Caco-2 (cell line): ENCODE data around the gene KRT77. TPM values are rescaled to one million over a fixed set of nuclear protein-coding genes. Genes with fewer than 3 reads are reported as not detected.

Source experiments
- BruUV-seq: library from RNA; stranded (reverse); fragments of 400-500 nt; replicated peaks from 2 replicates; lab custom pipeline; 2021; lab: Mats Ljungman, UMichigan
- CTCF ChIA-PET: fragments of 300-600 bp; sonication (Branson Sonifier 250); formaldehyde crosslinking; loops from one replicate; lab custom pipeline; 2022; ENCODE audit warnings: antibody characterized with exemption; lab: Charles Lee
- POLR2A ChIA-PET: fragments of 300-600 bp; sonication (Branson Sonifier 250); formaldehyde crosslinking; loops from one replicate; lab custom pipeline; 2022; ENCODE audit warnings: antibody characterized with exemption; lab: Charles Lee
- DNase-seq, 2 experiments: peaks; one replicate each; pipeline versions ENCODE4 v3.0.0 to v3.0.0-alpha.2; 2020 to 2022
- H3K27me3 ChIP-seq: replicated peaks from 2 replicates; pipeline ENCODE4 v1.6.0; 2011; ENCODE audit warnings: low read length; ENCODE audit not compliant: control insufficient read depth, insufficient read depth
- H3K36me3 ChIP-seq: 2 replicates; pipeline ENCODE4 v1.5.1; 2011; ENCODE audit warnings: low read length; ENCODE audit not compliant: control insufficient read depth, insufficient read depth
- H3K4me1 ChIP-seq: fragments of 250-450 bp; sonication (Bioruptor Pico); 2 replicates; pipeline ENCODE4 v1.5.1; 2020; ENCODE audit warnings: mild to moderate bottlenecking
- H3K4me3 ChIP-seq: 2 replicates; pipeline ENCODE4 v1.5.1; 2011; ENCODE audit warnings: low read depth, mild to moderate bottlenecking, control low read depth, low read length
- H3K9me3 ChIP-seq: fragments of 250-450 bp; sonication (Bioruptor Pico); 2 replicates; pipeline ENCODE4 v1.5.1; 2020; ENCODE audit warnings: mild to moderate bottlenecking, moderate library complexity
- H3K27ac Mint-ChIP-seq: one replicate; pipeline ENCODE4 v1.8.0; 2022; ENCODE audit warnings: mixed read lengths; ENCODE audit not compliant: unreplicated experiment
- H3K27me3 Mint-ChIP-seq: one replicate; pipeline ENCODE4 v1.8.0; 2022; ENCODE audit warnings: mixed read lengths; ENCODE audit not compliant: insufficient read depth, unreplicated experiment
- H3K36me3 Mint-ChIP-seq: one replicate; pipeline ENCODE4 v1.8.0; 2022; ENCODE audit warnings: mild to moderate bottlenecking, mixed read lengths; ENCODE audit not compliant: insufficient read depth, unreplicated experiment
- H3K4me1 Mint-ChIP-seq: one replicate; pipeline ENCODE4 v1.8.0; 2022; ENCODE audit warnings: low read depth, mixed read lengths; ENCODE audit not compliant: unreplicated experiment
- H3K4me3 Mint-ChIP-seq: one replicate; pipeline ENCODE4 v1.8.0; 2022; ENCODE audit warnings: mild to moderate bottlenecking, moderate library complexity, mixed read lengths; ENCODE audit not compliant: unreplicated experiment
- H3K9me3 Mint-ChIP-seq: one replicate; pipeline ENCODE4 v1.8.0; 2022; ENCODE audit warnings: mixed read lengths; ENCODE audit not compliant: unreplicated experiment
- CTCF ChIP-seq, 2 experiments: fragments of 200-600 bp in 1 of 2; IDR thresholded peaks; 1 replicate in 1 of 2; 2 replicates in 1 of 2; pipeline versions ENCODE4 v1.5.1 to v1.8.0; 2011 to 2022; ENCODE audit warnings: antibody characterized with exemption in 1 of 2, control low read depth in 1 of 2, inconsistent platforms in 1 of 2, low read depth in 1 of 2, low read length in 1 of 2, mild to moderate bottlenecking in 1 of 2, moderate library complexity in 1 of 2; ENCODE audit not compliant: insufficient read depth in 1 of 2, severe bottlenecking in 1 of 2, unreplicated experiment in 1 of 2
- intact Hi-C: fragments of 100-400 bp; cut with micrococcal nuclease; formaldehyde crosslinking; loops from one replicate; pipeline ENCODE4 v1.10.0; 2022; ENCODE audit not compliant: unreplicated experiment
- total RNA-seq: library from RNA; stranded (reverse); gene quantifications from 2 replicates; pipeline ENCODE4 v1.2.3, GENCODE V29; 2022

Gene KRT77
- total RNA-seq, 1 experiment from 2014 or later, result not detected

GRCh38 chr12:52744493-52745156 lies 41.3 kb upstream of the KRT77 start:
- Histone ChIP-seq H3K4me3 (no peak overlapping the region), H3K4me1 (no peaks in the 10 kb centered on the region), H3K9me3 (no peaks in the 10 kb centered on the region), H3K27me3 (no peaks in the 10 kb centered on the region; the same call in 1 of the 2 replicates), H3K36me3 (no peaks in the 10 kb centered on the region)
- intact Hi-C loops, result no loop called here
- BruUV-seq, result no TSS peak
- POLR2A ChIA-PET, result no interaction called here
- no peak overlapping the region for H3K4me3 Mint-ChIP-seq
- CTCF ChIA-PET, result no interaction called here
- H3K27me3 Mint-ChIP-seq, result peaks cover 23% of the 10 kb centered on the region
- H3K27ac Mint-ChIP-seq, result no peak overlapping the region
- no peak for DNase-seq
- H3K36me3 Mint-ChIP-seq, result no peaks in the 10 kb centered on the region
- no peaks in the 10 kb centered on the region for H3K4me1 Mint-ChIP-seq
- no peak for TF ChIP-seq CTCF (IDR thresholded peaks at IDR 0.05; ENCODE audit: insufficient read depth in 1 of 2, low read depth in 1 of 2, low read length in 1 of 2, severe bottlenecking in 1 of 2, unreplicated experiment in 1 of 2)
- no peaks in the 10 kb centered on the region for H3K9me3 Mint-ChIP-seq

- H3K4me3 ChIP-seq, result no peak overlapping the region
- no peak for TF ChIP-seq CTCF (IDR thresholded peaks at IDR 0.05; ENCODE audit: insufficient read depth in 1 of 2, low read depth in 1 of 2, low read length in 1 of 2, severe bottlenecking in 1 of 2, unreplicated experiment in 1 of 2)
- Mint-ChIP-seq H3K4me1 (no peaks in the 10 kb centered on the region), H3K9me3 (no peaks in the 10 kb centered on the region), H3K27me3 (peaks cover 12% of the 10 kb centered on the region), H3K4me3 (no peak overlapping the region), H3K36me3 (no peaks in the 10 kb centered on the region), H3K27ac (no peak overlapping the region)
- no peaks in the 10 kb centered on the region for H3K4me1 ChIP-seq
- DNase-seq, result no peak
- no TSS peak for BruUV-seq
- H3K9me3 ChIP-seq, result no peaks in the 10 kb centered on the region
- CTCF ChIA-PET, result no interaction called here
- POLR2A ChIA-PET, result interaction anchor here (0.6 kb wide), 1 partner anchor 280 kb away, joined by 3 read pairs; no protein-coding TSS in a partner anchor
- H3K27me3 ChIP-seq, result no peaks in the 10 kb centered on the region
- intact Hi-C loops, result no loop called here
- no peaks in the 10 kb centered on the region for H3K36me3 ChIP-seq
Measured at GRCh38 chr12:52742822-52743457, 39.6 kb upstream of the KRT77 start.

- Histone ChIP-seq H3K4me3 (no peak overlapping the region), H3K27me3 (no peaks in the 10 kb centered on the region), H3K36me3 (no peaks in the 10 kb centered on the region), H3K9me3 (no peaks in the 10 kb centered on the region), H3K4me1 (no peaks in the 10 kb centered on the region)
- H3K9me3 Mint-ChIP-seq, result no peaks in the 10 kb centered on the region
- H3K27ac Mint-ChIP-seq, result no peak overlapping the region
- no peaks in the 10 kb centered on the region for H3K36me3 Mint-ChIP-seq
- DNase-seq, result no peak
- POLR2A ChIA-PET, result no interaction called here
- no peak for TF ChIP-seq CTCF (IDR thresholded peaks at IDR 0.05; ENCODE audit: insufficient read depth in 1 of 2, low read depth in 1 of 2, low read length in 1 of 2, severe bottlenecking in 1 of 2, unreplicated experiment in 1 of 2)
- no peaks in the 10 kb centered on the region for H3K4me1 Mint-ChIP-seq
- CTCF ChIA-PET, result no interaction called here
- no peak overlapping the region for H3K4me3 Mint-ChIP-seq
- peaks cover 12% of the 10 kb centered on the region for H3K27me3 Mint-ChIP-seq
- intact Hi-C loops, result no loop called here
- BruUV-seq, result no TSS peak
Measured at GRCh38 chr12:52742196-52742580, 38.9 kb upstream of the KRT77 start.
